ENCODE data around the gene SHE.

DNA sequence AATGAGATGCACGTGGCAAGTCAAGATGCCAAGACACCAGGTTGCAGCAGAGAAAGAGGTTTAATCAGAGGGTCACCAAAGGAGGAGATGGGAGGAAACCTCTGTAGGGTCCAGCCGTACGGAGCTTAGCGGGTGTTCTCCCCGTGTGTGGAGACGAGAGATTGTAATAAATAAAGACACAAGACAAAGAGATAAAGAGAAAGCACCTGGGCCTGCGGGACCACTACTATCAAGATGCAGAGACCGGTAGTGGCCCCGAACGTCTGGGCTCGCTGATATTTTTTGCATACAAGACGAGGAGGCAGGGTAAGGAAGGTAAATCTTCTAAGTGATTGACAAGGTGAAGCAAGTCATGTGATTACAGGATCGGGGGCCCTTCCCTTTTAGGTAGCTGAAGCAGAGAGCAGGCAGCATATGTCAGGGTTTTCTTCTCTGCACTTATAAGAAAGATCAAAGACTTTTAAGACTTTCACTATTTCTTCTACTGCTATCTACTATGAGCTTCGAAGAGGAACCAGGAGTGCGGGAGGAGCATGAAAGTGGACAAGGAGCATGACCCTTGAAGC is 41.4 kb downstream of the SHE start:
- TF ChIP-seq POLR2A (IDR thresholded peaks at IDR 0.05) (no peak), POLR2AphosphoS5 (IDR thresholded peaks at IDR 0.05) (no peak)
